Measurements from ENCODE around the gene HOXC11.

Gene HOXC11

DNA sequence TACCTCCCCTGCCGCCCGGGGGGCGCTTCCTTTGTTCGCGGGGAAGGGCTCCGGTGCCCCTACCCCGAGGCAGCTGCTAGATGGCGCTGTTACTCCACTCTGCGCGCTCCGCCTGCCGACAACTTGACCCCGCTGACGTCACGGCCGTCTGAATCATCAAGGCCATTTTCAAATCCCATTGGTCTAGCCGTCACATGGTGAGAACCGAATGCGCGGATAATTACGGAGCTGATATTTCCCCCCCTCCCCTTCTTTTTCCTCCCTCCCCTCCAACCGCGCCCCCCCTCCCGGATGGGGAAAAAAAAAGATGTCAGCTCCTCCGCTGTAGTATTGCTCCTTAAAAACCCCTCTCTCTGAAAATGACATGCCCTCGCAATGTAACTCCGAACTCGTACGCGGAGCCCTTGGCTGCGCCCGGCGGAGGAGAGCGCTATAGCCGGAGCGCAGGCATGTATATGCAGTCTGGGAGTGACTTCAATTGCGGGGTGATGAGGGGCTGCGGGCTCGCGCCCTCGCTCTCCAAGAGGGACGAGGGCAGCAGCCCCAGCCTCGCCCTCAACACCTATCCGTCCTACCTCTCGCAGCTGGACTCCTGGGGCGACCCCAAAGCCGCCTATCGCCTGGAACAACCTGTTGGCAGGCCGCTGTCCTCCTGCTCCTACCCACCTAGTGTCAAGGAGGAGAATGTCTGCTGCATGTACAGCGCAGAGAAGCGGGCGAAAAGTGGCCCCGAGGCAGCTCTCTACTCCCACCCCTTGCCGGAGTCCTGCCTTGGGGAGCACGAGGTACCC, 12.2 kb downstream of the HOXC11 start, which contains the start of gene HOXC10:
TSS of gene HOXC10 (plus strand) at position 246 of the 791 bp plus-strand sequence. CDS start at position 360, 114 bp downstream.
- no peak for DNase-seq (ENCODE audit: low read depth)

DNA sequence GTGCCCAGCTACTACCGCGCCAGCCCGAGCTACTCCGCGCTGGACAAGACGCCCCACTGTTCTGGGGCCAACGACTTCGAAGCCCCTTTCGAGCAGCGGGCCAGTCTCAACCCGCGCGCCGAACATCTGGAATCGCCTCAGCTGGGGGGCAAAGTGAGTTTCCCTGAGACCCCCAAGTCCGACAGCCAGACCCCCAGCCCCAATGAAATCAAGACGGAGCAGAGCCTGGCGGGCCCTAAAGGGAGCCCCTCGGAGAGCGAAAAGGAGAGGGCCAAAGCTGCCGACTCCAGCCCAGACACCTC, 12.7 kb downstream of the HOXC11 start:
- DNase-seq (ENCODE audit: low read depth): no peak

DNA sequence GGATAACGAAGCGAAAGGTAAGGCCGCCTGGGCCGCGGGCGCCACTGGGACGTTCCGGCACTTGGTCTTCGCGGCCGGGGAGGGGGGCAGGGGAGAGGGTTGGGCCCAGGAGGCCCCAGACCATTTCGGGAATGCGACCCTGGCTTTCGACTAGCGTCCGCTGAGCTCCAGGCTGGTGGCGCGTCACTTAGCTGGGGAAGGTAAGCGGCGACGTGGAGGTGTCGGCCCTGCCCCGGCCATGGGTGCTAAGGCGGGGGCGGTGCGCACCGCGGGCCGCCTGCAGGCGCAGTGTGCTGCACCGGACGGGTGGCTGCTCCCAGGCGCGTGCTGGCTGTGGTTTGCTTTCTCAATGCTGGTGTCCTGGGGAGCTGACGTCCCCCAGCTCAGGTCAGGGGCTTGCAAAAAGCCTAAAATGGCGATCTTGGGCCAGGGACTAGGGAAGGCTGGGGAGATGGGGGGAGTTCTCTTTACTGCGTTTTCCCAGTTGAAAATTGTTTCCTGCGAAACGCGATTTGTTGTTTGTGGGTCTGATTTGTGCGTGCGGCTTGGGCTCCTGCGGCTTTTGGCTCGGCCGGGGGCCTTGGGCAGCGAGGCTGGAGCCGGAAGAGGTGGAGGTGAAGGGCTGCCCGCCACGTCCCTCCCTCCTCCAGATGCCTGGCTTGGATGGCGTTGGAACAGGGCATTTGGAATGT, 13.2 kb downstream of the HOXC11 start:
- DNase-seq (ENCODE audit: low read depth): no peak

DNA sequence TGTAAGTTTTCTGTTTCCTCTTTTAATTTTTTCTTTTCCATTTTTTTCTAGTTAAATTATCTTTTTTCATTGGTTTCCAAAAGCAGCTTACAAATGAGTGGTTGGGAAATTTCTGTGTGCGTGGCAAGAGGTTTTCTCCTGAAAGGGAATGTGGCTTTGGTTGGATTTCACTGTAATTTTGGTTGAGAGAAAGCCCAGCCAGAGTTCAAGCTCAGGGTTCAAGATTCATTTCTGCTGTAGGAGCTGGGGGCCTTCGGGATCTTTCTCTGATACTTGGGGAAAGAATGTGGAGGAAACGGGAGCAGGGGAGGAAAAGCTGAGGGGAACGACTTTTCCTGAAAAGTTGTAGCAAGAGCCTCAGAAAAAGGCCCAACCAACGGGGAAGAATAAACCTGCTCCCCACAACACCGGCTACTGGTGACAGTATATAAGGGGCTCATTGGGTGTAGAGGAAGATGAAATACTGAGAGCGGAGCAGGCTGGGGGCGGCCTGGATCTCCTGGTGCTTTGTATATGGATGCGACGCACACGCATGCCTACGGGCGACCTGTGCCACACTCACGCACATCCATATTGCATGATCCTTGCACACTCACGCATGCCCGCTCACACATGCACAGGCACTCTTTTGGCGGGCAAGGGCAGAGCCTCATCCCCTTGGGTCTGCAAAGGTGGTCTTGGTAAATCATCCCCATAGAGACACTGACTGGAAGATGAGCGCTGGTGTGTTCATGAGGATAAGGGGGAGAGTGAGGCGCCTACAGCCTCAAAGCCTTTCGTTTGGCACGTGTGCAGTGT, 14.0 kb downstream of the HOXC11 start:
- no peak for DNase-seq (ENCODE audit: low read depth)

DNA sequence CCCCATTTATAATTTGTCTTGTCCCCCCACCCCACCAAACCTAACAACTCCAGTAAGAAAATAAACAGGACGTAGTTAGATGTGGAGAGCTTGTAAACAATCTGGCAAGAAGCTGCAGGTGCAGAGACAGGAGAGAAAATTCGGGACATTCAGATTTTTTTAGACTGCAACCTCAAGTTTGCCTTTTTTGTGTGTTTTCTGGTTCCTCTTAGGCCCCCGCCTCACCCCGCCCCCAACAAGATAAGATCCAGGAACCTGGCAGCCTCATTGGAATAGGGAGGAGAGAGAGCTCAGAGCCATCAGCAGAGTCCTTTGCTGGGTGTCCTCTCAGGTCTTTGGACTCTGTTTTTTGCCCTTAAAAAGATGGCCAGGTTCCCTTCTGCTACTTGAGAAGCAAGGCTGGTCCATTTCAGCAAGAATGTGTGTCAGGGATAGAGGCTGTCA, 14.9 kb downstream of the HOXC11 start:
- DNase-seq (ENCODE audit: low read depth): no peak

DNA sequence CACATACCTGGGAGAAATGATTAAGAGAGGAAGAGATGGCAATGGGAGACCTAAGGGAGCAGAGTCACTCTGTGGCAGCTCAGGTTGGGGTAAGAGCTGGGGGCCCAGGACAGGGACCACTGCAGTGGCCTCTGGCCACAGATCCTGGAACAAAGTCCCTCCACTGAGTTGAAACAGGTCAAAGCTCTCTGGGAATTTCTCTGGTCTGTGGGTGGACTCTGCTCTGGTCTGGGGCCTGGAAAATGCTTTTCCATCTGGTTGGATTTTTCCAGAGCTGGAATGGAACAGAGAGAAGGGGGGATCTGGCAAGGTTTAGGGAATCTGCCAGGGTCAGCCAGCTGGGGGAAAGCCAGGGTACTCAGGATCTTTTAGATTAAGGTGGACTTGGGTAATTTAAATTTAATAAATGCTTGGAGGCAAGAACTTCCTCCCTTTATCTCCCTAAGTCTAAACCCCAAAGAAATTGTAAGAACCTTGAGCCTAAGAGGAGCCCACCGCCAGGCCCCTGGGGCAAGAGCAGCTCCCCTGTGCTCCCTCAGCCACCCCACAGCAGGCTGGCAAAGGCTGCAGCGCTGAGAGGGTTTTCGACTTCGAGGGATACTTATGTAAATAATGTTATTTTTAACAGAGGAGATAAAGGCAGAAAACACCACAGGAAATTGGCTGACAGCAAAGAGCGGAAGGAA, 15.8 kb downstream of the HOXC11 start:
- no peak for DNase-seq (ENCODE audit: low read depth)

DNA sequence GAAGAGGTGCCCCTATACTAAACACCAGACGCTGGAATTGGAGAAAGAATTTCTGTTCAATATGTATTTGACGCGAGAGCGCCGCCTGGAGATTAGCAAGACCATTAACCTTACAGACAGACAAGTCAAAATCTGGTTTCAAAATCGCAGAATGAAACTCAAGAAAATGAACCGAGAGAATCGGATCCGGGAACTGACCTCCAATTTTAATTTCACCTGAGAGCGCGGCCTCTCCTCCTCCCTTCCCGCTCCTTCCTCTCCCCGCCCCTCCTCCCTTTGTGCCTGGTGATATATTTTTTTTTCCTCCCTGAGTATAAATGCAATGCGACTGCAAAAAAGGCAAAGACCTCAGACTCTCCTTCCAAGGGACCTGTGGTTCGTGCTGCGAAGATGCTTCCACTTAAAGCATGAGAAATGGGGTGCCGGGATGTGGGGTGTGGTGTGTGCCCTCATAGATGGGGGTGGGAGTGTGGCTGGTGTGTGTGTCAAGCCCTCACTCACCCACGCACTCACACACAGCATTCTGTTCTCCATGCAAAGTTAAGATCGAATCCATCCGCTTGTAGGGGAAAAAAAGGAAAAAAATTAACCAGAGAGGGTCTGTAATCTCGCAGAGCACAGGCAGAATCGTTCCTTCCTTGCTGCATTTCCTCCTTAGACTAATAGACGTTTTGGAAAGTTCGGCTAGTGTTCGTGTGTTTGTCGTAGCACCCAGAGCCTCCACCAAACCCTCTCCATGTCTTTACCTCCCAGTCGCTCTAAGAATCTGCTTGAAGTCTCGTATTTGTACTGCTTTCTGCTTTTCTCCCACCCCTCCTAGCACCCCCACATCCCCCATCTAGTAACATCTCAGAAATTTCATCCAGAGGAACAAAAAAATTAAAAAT, 16.5 kb downstream of the HOXC11 start:
- no peak for DNase-seq (ENCODE audit: low read depth)

DNA sequence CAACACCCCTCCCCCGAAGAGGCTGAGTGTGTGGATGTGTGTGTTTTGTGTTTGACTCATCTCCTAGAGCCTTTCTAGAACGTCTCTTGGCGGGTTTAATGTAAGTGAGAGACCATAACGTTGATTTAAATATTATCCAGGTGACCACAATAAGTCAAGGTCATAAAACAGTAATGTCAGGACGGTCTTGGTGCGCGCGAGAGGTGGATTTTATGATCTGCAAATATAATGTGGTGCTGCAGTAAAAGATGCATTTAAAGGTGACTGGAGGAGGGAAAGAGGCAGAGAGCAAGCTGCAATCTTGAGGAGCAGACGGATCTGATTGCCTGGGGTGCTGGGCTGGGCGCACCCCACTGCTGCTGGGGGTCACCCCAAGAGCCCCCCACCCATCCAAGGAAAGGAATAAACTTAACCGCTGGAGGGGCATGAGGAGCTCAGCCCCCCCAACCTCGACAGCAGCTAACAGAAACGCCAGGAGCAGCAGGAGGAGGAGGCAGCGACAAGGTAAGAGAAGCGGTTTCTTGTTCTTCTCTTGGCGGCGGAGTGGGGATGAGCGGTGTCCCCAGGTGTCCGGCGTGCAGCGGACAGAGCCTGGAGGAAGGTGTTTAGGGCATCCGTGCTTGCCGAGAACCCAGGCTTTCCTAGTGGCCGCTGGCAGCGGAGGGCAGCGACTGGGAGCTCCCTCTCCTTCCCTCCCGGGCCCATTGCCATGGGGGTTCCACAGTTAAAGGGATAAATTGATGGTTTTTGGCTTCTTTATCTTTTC, 17.6 kb downstream of the HOXC11 start:
- no peak for DNase-seq (ENCODE audit: low read depth)

DNA sequence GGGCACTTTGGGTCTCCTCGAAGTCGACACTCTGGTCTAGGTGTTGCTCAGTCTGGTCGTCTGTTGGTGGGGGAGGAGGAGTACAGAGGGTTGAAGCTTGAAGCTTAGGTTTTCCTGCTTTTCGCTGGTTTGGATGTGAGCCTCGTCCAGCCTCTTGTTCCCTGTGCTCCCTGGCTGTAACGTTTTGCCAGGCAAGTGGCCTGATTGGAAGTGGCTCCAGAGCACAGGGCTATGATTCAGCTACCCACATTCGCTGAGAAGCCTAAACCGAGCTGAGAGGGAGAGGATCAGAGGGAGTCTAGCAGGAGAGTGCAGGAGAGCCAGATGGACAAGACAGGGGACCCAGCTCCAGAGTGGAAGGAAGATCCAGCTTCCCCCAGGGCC, 18.1 kb downstream of the HOXC11 start:
- DNase-seq (ENCODE audit: low read depth): no peak

DNA sequence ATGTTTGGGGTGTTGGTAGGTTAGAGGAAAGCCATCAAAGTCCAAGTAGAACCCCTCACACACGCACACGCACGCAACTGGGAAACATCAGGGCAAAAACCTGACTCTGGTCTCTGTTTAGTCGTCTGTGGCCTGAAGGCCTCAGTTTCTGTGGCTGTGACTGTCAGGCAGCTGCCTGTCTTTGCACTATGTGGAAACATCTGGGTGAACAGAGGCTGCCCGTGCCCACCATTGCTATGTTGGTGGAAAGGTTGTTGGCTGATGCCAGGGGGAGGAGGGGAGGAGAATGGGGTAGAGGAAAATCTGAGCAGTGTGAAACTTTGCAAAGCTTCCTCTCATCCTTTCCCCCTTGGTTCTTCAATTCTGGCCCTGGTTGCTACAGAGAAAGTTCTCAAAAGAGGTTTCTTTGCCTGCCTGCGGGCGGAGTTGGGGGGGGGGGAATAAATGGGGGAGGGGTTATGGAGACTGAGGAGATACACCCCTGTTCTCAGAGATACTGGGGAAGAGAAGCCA, 19.5 kb downstream of the HOXC11 start:
- DNase-seq (ENCODE audit: low read depth): no peak

DNA sequence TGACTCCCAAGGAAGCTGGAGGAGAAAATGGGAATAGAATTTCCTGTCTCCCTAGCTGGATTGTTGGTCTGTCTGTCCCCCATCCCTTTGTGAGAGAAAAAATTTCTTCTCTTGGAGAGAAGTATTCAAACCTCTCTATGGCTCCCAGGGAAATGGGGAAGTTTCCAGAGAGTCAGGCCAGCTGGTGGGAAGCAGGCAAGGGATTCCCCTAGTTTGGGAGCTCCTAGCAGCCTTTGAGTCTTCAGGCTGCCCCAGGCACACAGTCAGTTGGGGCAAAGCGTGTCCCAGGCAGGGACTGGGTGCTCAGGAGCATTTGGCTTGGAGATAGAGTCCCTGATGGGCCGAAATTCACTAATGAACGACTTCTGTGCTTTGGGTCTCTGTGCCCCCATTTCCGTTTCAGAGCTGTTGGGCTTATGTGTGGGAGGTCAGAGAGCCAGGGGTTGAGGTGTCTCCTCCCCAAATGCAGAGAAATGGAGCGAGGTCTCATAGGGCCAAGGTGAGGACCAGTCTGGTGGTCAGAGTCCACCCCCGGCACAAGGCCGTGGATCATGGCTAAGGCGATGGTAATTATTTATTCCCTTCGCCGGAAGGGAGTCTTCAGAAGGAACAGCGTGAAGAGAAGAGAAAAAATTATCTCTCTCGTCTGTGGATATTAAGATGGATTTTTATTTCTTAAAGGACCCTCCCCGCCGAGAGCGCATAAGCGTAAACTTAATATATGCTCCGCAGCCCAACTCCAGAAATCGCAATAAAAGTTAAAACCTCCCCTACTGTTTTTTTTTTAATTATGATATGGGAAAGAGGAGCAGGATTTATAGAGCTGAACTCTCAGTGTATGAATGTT, 20.5 kb downstream of the HOXC11 start:
- DNase-seq (ENCODE audit: low read depth): no peak

DNA sequence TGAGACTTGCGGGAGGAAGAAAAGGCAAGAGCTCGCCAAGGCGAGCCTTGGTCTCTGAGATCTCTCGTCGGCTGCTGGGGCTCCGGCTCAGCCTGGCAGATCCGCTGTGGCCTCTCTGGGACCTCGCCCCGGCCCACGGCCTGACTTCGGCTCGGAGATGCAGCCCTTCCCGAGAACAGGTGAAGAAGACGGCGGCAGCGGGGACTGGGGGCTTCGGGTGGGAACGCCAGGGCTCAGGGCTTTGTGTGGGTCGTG, 21.0 kb downstream of the HOXC11 start:
- DNase-seq (ENCODE audit: low read depth): no peak

DNA sequence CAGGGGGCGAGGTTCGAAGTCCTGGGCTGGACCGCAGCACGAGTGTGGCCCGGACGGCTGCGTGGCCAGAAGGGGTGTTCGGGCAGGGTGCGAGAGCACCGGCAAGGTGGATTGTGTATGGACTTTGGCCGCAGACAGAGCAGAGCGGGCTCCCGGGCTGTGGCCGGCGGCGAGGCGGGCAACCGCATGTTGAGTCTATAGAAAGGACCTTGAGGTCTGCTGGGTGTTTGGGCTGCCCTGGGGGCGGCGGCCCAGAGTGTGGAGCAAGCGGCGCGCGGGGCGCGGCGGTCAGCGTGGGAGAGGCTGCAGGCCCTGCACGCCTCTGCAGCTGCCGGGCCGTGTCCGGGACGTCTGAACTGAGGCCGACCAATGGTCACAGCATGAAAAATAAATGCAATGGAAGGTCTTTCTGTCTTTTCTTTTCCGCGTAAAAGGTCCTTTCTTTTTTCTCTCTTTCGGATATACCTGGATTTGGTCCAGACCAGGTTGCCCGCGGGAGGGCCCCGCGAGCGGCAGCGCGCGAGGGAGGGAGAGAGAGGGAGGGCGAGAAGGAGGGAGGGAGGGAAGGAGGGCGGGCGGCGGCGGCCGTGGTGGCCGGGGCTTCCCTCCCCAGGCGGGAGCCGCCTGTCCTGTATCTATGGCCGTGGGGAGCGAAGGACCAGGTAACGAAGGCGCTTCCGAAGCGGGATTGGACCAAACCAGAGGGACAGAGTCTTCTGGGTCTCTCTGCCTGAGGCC, 21.5 kb downstream of the HOXC11 start:
- no peak for DNase-seq (ENCODE audit: low read depth)

DNA sequence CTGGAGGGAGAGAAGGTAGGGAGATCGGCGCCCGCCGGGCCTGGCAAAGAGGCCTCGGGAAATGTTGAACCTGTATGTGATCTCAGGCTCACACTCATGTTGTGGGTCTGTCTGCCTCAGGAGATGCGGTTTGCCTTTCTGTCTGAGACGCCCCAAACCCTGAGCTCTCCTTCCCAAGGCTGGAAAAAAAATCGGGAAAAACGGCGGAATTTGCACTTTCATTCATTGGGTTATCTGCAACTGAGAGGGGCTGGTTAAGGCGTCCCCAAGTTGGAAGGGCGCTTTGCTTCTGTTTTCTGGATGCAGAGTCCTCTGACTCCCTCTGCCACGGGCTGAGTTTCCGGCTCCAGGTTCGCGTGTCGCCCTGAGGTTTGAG, 22.1 kb downstream of the HOXC11 start:
- DNase-seq (ENCODE audit: low read depth): no peak

DNA sequence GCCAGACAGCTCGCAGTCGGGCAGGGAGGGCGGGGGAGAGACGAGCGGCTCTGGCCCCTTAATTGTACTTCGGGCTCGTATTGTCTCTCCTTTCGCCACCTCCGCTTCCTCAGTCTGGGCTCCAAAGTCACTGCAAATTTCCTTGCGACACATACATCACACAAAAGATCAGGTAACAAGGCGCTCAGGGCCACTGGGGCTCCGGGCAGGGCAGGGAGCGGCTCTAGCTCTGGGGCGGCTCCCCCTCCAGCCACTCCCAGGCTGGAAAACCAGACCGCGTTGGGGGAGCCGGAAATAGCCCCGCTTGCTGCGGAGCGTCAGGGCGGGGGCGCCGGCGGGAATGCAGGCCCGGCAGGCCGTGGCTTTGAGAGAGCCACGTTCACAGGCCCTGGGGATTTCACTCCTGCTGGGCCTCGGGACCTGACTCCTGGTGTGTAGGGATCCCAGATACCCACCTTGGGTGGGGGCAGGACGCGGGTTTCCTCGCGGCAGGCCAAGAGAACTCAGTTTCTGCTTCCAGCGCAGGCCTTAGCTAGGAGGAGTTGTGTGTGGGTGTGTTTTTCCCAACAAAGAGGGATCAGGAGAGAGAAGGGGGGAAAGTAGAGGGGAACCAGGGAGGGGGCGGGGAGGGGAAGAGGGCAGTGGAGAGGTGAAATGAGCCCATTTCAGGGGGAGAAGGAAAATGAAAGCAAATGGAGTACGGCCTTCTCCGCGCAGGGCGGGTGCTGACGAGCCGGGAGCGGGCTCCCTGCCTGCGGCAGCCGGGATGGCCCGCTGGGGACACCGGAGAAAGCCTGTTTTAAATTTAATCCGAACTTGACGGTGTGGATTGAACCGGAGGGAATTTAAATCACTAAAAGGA, 22.7 kb downstream of the HOXC11 start:
- no peak for DNase-seq (ENCODE audit: low read depth)

DNA sequence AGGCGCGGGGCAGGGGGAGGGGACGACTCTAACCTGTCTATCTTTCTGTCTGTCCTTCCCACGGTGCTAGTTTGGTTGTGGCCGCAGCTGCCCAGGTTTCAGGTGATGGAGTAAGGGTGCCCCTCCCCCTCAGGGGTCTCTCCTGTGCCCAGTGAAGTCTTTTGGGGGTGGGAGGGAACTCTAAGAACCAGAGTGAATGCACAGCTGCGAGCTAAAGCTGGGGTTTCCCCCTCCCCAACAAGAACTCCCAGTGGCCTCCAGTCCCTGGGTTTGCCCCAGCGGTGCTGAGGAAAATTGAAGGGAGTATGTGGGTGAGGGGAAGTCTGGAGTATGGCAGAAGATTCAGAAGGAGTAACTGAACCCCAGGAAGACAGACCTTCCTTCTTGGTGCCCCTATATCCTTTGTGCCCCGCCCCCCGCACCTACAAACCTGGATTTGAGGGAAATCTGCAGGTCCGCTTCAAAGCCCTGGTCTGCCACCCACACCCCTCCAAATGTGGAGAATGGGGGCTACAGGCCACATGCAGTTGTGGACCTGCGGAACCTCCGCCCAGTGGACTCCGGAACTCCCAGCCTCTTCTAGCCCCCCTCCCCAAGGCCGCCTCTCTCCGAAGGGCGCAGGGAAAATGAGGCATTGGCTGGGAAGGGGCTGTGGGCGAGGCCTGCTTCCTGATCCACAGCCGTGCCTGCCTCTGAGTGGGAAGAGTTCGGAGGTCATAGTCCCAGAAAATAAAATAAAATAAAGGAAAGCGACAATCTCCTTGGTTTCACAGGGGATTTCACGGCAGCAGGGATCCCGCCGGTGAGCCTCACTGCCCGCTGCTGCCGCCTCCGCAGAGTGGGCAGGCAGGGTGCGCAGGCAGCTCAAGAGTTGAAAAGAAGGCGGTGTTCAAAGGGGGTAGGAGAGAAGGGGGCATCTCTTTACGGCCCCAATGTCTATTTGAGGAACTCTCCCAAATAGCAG, 23.6 kb downstream of the HOXC11 start:
- no peak for DNase-seq (ENCODE audit: low read depth)
